Activated CD4-positive, CD25-positive, alpha-beta regulatory T cell treated with anti-CD3 and anti-CD28 coated beads, Interleukin-2, amount 50 U/mL, for 16 hours (primary cell): ENCODE measurements around the gene HPD.

Experiments used
- DNase-seq: peaks from one replicate; pipeline ENCODE4 v3.0.0-alpha.2; 2020; ENCODE audit warnings: low read depth, low spot score

HPD gene

DNA sequence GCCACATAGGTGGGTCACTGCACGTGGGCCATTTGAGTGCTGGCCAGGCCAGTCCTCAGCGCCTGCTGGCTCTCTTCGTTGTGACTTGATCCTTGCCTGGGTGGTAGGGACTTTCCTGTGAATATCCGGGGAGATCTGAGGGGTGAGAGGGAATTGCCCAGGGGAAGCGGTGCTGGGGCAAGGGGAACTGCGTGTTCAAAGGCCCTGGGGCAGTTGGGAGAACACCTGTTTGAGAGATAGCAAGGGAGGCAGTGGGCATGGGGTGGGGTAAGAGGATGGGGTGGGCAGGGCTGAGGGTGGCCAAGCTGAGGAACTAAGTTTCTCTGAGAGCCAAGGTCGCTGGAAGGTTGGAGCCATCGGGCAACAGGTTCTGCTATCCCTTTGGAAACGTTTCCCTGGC, 29.8 kb downstream of the HPD start:
- DNase-seq, result no peak

- DNase-seq, result no peak
Observed at GRCh38 chr12:121828306-121828705, 30.4 kb downstream of the HPD start.

DNA sequence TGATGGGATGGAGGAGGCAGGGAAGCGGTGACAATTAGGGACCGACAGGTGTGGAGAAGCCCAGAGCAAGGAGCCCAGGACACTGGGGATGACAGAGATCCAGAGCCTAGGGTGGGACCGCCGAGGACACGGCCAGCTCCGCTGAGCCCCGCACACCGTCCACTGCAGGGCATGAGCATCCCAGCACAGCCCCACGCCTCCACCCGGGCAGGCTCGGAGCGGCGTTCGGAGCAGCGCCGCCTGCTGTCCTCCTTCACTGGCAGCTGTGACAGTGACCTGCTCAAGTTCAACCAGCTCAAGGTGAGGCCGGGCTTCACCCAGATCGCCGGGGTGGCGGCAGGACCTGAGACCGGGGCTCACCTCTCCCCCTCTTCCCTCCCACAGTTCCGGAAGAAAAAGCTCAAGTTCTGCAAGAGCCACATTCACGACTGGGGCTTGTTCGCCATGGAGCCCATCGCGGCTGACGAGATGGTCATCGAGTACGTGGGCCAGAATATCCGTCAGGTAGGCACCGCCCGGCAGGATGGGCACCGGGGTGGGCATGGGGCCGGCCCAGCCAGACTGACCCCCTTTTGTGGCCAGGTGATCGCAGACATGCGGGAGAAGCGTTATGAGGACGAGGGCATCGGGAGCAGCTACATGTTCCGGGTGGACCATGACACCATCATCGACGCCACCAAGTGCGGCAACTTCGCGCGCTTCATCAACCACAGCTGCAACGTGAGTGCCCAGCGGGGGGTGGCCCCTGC, 31.1 kb downstream of the HPD start:
- no peak for DNase-seq

DNA sequence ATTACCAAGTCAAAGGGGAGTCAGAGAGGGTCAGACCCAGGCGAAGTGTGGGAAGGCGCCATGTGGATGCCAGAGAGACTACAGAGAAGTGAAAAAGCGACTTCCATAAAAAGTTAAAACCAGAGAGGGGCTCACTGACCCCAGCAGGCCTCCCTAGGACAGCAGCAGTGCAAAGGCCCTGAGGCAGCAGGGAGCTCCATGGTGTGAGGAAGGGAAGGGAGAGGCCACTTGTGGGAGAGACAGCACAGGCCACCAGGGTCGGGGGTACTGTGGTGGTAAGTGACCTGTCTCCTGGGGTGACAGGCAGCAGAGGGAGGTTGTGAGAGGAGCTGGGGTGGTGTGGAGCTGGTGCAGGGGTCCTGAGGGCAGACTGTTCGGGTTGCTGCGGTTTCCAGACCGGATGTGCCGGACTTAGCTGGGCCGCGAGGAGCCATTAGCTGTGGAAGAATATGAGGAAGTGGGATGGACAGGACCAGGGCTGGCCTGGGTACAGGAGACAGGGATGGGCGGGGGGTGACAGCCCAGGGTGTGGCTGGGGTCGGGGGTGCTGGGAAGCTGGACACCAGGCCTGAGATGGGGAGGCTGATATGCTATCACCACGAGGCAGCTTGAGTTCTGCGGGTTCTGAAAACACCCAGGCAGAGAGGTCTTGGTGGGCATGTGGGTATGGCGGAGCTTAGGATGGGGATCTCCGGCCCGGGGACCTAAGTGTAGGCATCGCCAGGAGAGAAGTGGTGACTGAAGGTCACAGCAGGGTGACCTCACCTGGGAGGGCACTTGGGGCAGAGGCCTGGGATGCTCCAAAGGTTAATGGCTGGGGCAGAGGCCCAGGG, 32.1 kb downstream of the HPD start:
- DNase-seq, result no peak

- no peak for DNase-seq
Observed at GRCh38 chr12:121825041-121825523, 33.6 kb downstream of the HPD start.

GRCh38 chr12:121823727-121824115, 34.9 kb downstream of the HPD start:
- DNase-seq, result no peak

DNA sequence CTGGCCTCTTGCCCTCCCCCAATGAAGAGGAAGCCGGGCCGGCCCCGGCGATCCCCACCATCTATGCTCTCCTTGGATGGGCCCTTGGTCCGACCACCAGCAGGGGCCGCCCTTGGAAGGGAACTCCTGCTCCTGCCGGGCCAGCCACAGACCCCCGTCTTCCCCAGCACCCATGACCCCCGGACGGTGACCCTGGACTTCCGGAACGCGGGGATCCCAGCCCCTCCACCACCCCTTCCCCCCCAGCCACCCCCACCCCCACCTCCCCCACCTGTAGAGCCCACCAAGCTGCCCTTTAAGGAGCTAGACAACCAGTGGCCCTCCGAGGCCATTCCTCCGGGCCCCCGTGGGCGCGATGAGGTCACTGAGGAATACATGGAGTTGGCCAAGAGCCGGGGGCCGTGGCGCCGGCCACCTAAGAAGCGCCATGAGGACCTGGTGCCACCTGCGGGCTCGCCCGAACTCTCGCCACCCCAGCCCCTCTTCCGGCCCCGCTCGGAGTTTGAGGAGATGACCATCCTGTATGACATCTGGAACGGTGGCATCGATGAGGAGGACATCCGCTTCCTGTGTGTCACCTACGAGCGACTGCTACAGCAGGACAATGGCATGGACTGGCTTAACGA, 35.4 kb downstream of the HPD start:
- DNase-seq, result no peak

GRCh38 chr12:121822393-121823100, 36.1 kb downstream of the HPD start:
- no peak for DNase-seq

GRCh38 chr12:121820056-121820455, 38.6 kb downstream of the HPD start:
- no peak for DNase-seq

GRCh38 chr12:121819212-121819949, 39.3 kb downstream of the HPD start:
- no peak for DNase-seq

DNA sequence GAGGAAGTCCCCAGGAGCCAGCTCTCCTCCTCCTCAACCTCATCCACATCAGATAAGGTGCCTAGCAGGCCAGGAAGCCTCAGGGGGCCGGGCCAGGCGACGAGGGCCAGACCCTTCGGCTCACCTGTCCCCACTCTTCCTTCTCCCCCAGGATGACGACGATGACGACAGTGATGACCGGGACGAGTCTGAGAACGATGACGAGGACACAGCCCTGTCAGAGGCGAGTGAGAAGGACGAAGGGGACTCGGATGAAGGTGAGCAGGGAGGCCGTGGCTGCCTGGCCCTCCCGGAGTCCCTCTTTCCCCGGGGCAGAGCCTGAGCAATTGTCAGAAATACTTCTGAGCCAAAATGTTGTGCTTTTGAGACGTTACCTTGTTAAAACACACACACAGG, 41.0 kb downstream of the HPD start:
- no peak for DNase-seq

GRCh38 chr12:121816925-121817647, 41.6 kb downstream of the HPD start:
- DNase-seq, result no peak

GRCh38 chr12:121815263-121815662, 43.4 kb downstream of the HPD start:
- DNase-seq, result no peak

DNA sequence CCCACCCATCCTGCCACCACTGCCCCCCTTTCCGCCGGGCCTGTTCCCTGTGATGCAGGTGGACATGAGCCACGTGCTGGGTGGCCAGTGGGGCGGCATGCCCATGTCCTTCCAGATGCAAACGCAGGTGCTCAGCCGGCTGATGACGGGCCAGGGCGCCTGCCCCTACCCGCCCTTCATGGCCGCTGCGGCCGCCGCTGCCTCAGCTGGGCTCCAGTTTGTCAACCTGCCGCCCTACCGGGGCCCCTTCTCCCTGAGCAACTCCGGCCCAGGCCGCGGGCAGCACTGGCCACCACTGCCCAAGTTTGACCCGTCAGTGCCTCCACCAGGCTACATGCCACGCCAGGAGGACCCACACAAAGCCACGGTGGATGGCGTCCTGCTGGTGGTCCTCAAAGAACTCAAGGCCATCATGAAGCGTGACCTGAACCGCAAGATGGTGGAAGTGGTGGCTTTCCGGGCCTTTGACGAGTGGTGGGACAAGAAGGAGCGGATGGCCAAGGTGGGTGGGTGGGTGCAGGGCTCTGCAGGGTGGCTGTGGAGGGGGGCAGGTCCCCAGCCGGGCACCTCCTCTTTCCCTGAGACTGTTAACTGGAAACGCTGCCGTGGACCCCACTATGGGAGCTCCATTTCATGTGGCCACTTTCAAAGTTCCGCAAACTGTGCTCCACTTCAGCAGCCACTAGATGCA, 44.1 kb downstream of the HPD start:
- DNase-seq, result no peak

GRCh38 chr12:121813951-121814350, 44.7 kb downstream of the HPD start:
- DNase-seq, result no peak

DNA sequence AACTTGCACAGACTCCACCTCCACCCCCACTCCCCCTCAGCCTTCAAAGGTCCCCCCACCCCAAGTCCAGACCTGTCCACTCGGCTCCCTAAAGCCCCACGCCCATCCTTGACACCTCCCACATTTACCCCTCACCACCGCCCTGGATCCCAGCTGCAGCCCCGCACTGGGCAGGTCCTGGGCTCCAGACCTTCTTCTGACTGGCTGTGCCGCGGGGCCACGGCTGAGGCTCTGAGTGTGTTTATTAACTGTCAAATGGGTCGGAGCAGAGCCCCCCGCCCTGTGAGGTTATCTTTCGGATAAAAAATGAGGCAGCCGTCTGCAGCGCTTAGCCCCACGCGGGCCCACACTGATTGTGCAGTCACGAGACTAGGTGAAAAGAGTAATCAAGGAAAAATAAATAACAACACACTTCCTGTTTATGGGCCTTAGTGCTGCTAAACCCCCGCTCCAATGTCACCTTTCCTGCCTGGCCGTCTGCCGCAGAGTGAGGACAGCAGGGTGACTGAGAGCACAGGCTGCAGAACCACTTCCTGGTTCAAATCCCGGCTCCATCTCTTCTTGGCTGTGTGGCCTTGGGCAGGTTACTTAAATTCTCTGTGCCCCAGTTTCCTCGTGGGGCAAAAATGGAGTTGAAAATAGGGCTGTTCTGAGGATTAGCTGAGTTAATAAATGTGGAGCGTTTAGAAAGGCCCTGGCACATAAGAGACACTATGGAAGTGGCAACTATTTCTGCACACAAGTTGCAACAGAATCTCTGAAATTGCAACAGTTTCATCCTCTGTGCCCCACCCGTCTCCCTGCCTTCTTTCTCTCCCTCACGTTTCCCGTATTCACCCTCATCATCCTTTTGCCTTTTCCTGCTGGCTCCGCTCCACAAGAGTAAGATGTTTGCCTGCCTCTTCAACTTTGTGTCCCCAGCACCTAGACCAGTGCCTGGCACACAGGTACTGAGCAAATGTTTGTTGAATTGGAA, 45.5 kb downstream of the HPD start:
- no peak for DNase-seq

- no peak for DNase-seq
Observed at GRCh38 chr12:121812320-121812871, 46.3 kb downstream of the HPD start.
